Fibroblast of the conjunctiva (primary cell): ENCODE data around the gene STPG2.
"Not testable (repeated sequence)": the region's sequence is repeated elsewhere in the genome, so short reads cannot be mapped to it uniquely, and the experiment has no call there.

Experiments used
- DNase-seq: peaks from one replicate; pipeline ENCODE4 v3.0.0-alpha.2; 2010; ENCODE audit warnings: low read depth

STPG2 gene

DNA sequence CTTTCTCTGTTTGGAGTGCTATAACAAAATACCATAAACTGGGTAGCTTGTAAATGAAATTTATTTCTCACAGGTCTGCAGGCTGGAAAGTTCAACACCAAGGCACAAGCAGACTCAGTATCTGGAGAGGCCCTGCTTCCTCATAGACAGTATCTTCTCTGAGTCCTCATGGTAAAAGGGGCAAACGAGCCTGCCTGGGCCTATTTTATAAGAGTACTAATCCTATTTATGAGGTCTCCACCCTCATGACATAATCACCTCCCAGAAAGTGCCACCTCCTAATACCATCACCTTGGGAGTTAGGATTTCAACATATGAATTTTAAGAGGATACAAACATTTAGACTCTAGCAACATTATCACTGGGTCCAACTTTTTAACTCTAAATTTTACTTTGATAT, 200.3 kb downstream of the STPG2 start:
- no peak for DNase-seq

DNA sequence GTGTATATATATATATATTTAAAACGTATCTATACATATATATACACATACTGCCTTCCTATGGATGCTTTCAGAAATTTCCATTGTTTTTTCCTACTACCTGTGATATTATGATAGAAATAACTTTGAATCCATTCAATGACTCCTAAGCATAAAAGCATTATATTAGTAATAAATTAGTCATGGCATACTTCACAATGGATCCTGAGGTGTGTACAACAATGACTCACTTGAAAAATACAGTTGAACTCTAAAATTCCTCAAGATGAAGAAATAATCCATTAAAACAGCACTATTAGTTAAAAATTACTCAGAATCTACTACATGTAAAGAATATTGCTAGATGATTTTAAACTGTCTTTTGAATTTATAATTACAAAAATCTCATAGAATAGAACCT, 201.1 kb downstream of the STPG2 start:
- DNase-seq, result no peak

DNA sequence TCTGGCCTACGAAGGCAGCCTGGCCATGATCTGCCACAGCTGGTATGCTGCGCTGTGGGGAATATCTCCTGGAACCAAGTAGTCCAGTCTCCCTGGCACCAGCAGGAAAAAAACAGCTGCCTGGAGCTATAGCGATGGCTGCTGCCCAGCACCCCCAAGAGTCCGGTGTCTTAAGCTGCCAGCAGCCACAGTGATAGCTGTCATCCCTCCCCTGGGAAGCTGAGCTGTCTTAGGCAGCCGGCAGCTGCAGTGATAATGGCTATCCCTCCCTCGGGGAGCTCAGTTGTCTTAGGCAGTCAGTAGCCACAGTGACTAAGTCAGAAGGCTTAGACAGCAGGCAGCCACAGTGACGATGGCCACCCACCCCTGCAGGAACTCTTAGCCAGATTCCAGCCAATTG, 205.1 kb downstream of the STPG2 start:
- no peak for DNase-seq

DNA sequence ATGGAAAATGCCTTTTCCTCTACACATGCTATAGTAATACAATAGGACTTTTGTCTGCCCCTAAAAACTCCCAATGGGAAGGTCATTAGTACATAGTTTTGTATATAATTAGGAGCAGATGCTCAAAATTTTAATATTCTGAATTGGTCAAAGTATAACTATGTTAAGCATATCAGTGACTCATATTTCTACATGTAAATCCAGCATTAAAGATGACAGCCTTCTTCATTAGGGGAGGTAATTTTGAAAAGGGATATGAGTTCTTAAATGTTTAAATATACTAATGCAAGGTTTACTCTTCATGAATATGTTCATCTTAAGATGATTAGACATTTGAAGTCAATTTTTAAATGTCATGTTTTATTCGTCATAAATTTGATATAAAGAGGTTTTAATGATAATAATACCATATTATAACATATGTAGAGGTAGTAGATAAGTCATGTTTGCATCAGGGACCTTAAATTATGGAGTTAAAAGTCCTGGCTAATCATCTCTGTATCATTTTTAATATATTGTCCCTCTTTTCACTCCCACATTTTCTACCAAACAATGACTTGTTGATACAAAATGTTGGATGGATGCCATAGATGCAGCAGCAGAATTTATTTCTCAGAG, 218.8 kb downstream of the STPG2 start:
- DNase-seq, result no peak

DNA sequence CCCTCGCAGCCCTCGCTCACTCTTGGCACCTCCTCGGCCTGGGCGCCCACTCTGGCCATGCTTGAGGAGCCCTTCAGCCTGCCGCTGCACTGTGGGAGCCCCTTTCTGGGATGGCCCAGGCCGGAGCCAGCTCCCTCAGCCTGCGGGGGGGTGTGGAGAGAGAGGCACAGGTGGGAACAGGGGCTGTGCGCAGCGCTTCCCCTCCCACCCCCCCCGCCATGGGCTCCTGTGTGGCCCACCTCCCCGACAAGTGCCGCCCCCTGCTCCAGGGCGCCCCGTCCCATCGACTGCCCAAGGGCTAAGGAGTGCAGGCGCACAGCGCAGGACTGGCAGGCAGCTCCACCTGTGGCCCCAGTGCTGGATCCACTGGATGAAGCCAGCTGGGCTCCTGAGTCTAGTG, 220.2 kb downstream of the STPG2 start:
- DNase-seq, result no peak

DNA sequence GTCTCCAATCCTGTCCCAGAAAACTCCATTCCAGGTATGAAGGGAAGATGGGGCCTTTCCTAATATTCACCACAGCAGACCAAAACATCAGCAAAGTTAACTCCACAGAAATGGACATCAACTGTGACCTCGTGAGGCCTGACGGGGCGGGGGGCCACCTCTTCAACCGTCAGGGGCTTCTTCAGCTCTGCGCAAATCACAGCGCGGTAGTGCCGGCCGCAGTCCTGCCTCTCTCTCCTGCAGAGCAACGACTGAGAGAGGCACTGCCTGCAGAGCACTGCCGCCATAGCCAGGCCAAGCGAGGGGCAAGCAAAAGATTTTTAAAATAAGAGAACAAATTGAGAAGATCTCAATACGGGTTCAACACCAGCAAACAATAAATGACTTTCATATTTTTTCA, 226.2 kb downstream of the STPG2 start:
- DNase-seq, result no peak

DNA sequence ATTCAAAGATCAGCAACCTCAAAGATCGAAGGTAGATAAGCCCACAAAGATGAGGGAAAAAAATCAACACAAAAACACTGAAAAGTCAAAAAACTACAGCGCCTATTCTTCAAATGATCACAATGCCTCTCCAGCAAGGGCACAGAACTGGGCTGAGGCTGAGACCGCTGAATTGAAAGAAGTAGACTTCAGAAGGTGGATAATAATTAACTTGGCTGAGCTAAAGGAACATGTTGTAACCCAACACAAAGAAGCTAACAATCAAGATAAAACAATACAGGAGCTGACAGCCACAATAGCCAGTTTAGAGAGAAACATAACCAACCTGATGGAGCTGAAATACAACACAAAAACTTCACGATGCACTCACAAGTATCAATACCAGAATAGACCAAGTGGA, 231.1 kb downstream of the STPG2 start:
- DNase-seq, result no peak

DNA sequence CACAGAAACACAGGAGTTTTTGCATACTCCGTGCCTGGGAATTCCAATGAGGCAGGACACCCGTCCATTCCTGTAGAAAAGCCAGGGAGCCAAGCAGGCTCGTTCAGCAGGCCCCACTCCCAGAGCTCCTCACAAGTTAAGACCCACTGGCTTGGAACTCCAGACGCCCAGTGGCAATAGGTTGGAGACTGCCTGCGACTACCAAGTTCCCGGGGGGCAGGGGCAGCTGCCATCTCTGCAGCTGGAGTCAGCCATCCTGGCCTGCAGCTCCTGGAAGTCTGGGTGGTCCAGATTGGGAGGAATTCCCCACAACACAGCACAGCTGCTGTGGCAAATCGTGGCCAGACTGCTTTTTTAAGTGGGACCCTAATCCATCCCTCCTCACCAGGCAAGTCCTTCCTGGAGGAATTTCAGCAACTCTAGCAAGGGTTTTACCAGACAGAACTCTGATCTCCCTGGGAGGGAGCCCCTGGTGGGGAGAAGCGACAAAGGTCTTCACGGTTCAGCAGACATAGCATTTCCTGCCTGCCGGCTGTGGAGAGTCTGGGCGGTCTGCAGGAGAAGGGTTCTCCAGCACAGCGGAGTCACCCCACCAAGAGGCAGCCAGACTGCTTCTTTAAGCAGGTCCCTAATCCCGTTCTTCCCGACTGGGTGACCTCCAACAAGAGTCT, 231.9 kb downstream of the STPG2 start:
- DNase-seq, result no peak

DNA sequence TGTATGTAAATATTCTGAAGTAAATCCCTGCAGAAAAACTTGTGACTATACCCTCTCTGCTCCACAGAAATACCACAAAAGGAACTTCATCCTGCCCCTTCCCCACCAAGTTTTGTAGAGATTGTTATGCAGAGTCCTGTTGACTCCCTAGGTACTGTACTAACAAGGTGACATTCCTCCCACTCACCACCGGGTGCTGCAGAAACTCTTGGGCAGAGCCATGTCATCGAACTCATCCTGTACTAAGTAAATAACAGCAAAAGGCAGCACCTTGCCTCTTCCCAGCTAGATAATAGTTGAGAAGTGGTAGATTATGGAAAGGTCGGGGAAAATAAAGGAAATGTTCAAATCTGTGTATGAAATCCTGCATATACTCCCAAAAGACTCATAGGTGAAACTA, 233.3 kb downstream of the STPG2 start:
- DNase-seq, result no peak

DNA sequence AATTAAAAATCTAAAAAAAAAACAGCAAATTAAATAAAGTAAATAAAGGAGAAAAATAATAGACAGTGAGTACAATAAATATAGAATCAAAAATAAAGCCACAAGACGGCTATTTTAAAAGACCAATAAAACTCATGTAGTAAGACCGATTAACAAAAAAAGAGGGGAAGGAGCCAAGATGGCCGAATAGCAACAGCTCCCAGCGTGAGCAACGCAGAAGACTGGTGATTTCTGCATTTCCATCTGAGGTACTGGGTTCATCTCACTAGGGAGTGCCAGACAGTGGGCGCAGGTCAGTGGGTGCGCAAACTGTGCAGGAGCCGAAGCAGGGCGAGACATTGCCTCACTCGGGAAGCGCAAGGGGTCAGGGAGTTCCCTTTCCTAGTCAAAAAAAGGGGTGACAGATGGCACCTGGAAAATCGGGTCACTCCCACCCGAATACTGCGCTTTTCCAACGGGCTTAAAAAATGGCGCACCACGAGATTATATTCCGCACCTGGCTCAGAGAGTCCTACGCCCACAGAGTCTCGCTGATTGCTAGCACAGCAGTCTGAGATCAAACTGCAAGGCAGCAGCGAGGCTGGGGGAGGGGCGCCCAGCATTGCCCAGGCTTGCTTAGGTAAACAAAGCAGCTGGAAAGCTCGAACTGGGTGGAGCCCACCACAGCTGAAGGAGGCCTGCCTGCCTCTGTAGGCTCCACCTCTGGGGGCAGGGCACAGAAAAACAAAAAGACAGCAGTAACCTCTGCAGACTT, 239.7 kb downstream of the STPG2 start:
- not testable (repeated sequence) for DNase-seq

DNA sequence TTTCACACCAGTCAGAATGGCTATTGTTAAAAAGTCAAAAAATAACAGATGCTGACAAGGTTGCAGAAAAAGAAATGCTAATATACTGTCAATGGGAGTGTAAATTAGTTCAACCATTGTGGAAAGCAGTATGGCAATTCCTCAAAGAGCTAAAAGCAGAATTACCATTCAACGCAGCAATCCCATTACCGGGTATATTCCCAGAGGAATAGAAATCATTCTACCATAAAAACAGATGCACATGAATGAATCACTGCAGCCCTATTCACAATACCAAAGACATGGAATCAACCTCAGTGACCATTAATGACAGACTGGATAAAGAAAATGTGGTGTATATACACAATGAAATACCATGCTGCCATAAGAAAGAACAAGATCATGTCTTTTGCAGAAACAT, 243.0 kb downstream of the STPG2 start:
- no peak for DNase-seq

DNA sequence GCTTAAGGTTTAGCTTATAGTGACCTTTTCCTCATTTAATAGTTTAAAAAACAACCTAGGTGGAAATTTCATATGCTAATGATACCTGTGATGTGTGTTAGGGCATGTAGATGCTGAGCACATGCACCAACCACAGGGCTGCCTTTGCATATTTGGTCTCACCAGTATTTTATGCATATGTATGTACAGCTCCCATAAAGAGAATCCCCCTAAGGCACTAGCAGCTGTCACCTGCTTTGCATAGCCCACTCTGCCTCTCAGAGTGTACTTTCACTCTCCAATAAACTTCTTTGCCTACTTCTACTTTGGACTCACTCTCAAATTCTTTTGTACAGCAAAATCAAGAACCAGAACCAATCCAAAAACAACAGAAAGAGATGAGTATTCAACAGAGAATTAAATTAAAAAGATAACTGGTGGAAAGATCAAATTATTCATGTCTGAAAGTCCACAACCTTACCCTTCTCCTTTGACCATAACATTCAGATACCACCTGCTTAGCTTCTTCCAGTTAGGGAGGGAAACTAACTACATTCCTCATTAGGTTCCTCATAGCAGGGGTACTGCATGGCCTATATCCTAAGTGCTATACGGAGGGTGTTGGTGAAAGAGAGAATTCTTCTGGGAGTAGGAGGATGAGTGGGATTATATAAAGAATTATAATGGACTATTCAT, 250.5 kb downstream of the STPG2 start:
- DNase-seq, result no peak

DNA sequence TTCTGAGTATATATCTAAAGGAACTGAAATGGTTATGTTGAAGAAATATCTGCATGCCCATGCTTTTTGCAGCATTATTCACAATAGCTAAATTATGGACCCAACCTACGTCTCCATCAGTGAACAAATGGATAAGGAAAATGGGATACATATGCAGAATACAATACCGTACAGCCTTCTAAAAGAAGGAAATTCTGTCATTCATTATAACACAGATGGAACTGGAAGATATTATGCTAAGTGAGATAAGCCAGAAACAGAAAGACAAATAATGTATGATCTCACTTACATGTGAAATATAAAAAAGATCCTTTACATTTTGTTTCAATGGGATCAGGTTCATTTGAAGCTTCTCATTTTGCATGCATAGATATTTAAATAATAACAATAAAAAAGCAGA, 263.3 kb downstream of the STPG2 start:
- DNase-seq, result no peak

DNA sequence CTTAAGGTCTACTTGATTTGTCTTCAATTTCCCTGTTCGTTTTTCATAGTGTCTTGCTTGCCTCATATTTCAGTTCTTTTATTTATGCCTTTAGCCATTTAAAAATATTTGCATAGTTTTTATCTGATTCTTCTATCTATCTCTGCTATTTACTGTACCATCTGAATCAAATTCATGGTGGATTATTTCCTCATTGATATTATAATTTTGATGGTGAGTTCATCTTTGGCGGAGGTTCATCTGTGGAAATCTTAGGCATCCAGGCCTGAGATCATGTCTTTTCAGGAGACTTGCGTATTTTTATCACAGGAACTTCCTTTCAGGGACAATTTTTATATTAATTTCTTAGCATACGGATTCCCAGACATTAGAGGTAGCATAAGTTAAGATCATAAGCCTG, 275.2 kb downstream of the STPG2 start:
- DNase-seq, result no peak

DNA sequence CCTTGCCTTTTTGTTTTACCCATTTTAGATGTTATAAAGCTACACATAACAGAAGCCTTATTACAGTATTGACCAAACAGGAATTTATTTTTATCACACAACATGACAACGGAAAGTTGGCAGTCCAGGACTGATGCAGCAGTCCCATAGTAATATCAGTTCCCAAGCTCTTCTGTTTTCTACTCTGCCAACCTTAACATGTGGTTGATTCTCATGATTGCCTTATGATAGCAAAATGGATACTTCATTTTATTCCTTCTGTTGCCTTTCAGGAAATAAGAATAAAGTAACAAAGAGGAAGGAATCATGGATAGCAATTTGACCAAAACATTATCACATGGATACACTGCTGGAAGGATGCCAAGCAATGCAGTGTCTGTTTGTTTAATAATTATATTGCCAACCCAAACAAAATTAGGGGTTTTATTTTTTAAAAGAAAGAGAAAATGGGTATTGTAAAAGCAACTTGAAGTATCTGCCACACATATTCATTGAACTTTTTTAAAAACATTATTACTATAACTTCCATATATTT, 275.7 kb downstream of the STPG2 start:
- DNase-seq, result no peak

DNA sequence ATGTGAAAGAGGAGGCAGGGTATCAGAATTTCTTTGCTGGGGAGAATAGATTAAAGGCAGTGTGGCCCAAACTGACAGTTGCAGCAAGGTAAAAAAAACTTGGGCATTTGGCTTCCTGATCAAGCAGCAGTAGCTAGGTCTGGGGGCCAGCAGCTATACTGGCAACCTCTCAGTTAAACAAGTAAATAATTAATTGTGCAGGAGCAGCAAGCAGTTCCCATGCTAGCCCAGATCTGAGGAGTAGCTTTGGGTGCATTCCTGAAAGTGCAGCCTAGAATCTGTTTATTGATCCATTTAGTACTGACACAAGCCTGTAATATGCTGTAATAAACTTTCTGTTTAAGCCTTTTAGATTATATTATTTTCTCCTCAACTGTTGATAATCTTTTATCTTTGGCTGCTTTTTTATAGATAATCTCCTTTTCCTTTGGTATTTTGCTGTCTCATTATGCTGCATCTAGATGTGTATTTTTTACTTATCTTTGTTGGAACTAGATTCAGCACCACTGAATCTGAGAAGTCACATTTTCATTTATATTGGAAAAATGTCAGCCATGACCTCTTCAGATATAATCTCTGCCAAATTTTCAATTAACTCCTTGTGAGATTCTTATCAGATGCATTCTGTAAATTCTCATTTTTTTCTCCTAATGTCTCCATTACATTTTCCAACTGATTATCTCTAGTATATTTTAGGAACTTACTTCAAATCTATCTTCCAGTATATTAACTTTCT, 276.3 kb downstream of the STPG2 start:
- no peak for DNase-seq

DNA sequence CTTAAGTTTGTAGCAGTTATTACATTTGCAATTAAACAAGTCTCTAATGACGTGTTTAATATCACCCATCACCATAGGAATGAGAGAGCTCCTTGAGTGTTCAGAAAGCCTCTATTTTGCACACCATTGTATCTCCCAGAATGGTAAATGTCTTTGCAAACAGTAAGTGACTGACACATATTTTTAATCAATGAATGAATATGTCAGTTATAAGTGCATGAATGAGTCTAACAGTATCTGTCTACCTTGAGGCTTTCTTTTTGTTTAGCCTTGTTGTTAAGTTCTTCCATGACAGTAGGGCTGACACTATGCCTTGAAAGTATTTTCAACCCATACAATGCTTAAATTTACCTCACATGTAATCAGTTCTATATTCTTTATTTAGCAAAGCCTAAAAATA, 292.2 kb downstream of the STPG2 start:
- no peak for DNase-seq

DNA sequence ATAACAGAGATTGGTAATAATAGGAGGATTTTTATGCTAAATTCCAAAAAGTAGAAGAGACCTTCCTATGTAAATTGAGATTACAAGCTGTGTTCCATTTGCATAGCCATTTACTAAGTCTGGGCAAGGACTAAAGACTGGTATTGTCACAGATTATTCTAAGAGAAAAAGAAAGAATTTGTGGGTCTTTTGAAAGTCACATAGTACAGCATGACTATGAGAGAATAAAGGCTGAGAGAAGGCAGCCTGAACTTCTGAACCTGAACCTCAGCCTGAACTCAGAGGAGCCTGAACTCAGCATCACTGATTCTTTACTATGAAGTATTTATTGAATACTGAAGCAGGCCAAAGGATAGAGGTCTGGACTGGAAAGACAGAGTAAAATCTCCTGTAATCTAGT, 297.5 kb downstream of the STPG2 start:
- no peak for DNase-seq

DNA sequence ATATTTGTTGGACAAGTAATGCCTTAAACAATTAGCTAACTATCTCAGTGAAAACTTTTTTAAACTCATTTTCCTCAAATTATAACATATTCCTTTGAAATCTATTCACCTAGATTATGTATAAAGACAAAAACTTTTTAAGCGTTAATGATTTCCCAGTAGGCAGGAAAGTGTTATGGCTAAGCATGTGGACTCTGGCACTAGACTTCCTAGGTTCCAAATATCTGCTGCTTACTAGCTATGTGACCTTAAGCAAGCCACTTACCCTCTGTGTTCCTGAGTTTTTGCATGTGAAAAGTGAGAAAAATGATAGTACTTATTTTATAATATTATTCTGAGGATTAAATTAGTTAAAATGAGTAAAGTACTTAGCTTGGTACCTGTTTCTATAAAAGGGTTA, 301.8 kb downstream of the STPG2 start:
- no peak for DNase-seq

DNA sequence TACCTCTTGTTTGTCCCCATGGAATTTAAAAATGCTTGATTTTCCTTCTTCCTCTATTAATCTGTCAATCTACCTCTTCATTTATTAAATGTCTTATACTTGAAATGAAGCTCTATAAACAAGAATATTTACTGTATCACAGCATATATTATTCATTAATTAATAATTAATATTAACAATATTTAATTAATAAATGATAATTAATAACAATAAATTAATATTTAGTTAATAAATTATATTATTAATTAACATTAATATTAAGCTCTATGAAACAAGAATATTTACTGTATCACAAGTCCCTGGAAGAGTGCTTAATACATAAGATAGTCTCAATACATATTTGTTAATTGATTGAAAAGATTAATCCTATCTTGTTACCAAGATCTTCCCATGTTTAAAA, 306.6 kb downstream of the STPG2 start:
- DNase-seq, result no peak

DNA sequence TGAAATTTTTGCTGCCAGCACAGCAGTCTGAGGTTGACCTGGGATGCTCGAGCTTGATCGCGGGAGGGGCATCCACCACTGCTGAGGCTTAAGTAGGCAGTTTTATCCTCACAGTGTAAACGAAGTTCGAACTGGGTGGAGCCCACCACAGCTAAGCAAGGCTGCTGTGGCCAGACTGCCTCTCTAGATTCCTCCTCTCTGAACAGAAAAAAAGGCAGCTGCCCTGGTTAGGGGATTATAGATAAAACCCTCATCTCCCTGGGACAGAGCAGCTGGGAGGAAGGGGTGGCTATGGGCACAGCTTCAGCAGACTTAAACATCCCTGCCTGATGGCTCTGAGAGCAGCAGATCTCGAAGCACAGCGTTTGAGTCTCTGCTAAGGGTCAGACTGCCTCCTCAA, 314.6 kb downstream of the STPG2 start:
- DNase-seq, result no peak

DNA sequence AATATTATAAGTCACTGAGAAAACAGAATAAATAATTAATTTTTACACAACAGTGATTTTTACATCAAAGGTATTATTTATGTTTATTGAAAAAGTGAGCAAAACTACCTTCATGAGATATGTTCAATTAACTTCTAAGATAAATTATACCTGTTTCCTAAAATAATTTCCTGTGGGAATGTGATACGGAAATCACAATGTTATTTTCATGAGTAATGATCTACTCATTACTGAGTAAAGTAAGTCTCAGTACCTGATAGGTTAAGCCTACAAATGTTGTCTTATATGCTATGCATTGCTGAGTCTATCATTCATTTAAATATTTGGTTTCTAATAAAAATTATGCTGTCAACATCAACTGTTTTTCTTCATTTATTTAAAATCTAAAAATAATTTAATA, 324.0 kb downstream of the STPG2 start:
- DNase-seq, result no peak
